NCI-H524 treated with DMSO at 0.1 percent for 48 hours (cell line): ENCODE results near the gene ZSWIM2.
"Not testable (repeated sequence)": the region's sequence is repeated elsewhere in the genome, so short reads cannot be mapped to it uniquely, and the experiment has no call there.

Source experiments
- DNase-seq: peaks from one replicate; lab custom pipeline; 2025; lab: John Stamatoyannopoulos, UW

The ZSWIM2 gene, protein sequence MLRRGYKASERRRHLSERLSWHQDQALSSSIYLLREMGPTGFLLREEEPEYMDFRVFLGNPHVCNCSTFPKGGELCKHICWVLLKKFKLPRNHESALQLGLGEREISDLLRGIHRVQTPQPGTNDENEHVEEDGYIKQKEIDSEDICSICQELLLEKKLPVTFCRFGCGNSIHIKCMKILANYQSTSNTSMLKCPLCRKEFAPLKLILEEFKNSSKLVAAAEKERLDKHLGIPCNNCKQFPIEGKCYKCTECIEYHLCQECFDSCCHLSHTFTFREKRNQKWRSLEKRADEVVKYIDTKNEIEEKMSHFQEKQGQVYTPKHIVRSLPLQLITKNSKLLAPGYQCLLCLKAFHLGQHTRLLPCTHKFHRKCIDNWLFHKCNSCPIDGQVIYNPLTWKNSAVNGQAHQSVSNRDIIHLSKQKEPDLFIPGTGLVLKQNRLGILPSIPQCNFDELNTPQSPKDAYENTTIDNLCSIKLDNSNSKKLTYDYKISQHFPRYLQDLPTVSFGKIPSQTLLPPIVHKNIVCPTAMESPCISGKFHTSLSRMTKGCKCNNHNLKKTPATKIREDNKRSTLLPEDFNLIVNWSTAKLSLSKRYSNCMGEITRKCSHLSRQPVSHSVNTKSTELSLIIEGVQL

GRCh38 chr2:186848873-186849578 is at the start of gene ZSWIM2:
Gene ZSWIM2, minus strand, starts transcription at chr2:186849170. Its CDS starts 40 bp downstream, at chr2:186849130.
- DNase-seq: peak; percentile 90

- DNase-seq: not testable (repeated sequence)
Measured at GRCh38 chr2:186896220-186896619, 47.2 kb upstream of the ZSWIM2 start.

GRCh38 chr2:186895451-186895850 is 46.5 kb upstream of the ZSWIM2 start:
- no peak for DNase-seq

GRCh38 chr2:186894478-186894877 is 45.5 kb upstream of the ZSWIM2 start:
- no peak for DNase-seq

DNA sequence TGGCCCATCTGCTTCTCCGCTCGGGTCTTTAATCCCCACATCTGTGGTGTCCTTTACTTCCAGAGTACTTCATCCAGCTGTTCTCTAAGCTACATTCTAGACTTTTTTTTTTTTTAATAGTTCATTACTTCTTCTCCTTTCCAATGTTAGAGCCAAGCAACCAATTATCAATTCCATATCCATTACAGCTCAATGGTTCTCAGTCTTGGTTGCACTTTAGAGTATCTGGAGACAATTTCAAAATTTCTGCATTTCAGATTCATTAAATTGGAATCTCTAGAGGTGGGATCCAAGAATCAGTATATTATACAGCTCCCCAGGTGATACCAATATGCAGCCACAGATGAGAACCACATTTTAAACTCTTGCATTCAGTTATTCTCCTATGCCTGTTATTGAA is 43.9 kb upstream of the ZSWIM2 start:
- DNase-seq: peak; percentile 8

GRCh38 chr2:186891185-186891621 is 42.2 kb upstream of the ZSWIM2 start:
- DNase-seq: no peak

- no peak for DNase-seq
Measured at GRCh38 chr2:186889101-186889879, 40.3 kb upstream of the ZSWIM2 start.

DNA sequence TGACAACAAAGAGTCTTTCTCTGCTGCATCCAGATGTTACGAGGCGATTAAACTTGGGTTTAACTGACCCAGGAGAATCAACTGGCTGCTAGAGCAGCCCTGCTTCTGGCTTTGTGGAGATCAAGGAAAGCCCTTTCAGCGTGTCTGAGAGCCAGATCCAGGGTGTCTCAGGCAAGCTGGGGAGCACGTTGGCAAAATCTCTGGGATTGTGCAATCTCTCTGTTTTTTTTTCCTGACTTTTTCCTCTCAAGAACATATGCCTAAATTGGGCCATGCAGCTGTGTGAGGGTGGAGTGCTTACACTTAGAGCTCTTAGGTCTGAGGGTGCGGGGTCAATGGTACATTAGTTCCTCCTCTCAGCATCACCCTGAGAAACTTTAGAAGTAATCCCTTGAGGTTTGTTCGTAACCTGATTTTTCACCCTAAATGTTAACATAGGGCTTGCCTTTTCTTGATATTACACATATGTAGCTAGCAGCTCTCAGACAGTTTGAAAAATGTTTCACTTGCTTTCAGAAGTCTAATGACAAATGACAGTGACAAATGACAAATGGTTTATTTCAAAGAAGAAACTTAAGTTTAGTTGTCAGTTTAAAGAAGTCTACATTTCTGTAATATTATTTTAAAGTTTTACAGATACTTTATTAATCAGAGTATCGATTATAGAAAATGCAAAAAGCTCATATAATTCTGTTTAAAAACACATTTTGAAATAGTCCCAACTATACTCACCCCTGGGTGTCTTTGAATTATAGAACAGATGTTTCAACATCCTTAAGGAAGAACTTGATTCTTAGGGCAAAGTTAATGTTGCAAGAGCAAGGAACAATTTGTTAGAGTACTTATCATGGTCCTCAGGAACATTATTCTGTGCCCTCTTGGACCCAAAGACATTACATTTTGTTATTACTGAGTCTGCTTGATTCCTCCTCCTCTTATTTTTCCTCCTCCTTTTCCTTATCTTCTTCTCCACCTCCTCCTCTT is 38.4 kb upstream of the ZSWIM2 start:
- DNase-seq: no peak

DNA sequence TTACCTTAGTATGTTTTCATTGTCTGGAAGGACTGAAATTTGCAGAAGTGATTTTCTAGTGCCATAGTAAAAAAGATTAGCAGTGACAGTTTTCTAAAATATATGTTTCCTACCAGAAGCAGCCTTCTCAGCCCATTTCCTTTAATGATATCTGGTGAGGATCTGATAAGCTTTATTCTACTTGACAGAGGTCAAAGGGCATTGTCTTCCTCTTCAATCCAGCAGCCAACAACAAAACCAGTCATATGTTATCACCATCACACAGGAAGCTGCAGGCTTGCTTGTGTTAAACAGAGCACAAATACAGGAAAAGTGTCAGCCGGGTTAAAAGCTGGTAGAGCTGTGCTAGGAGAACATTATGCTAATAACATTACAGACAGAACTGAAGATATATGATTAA is 35.6 kb upstream of the ZSWIM2 start:
- no peak for DNase-seq

GRCh38 chr2:186883666-186884065 is 34.7 kb upstream of the ZSWIM2 start:
- DNase-seq: no peak

- DNase-seq: no peak
Measured at GRCh38 chr2:186882511-186883071, 33.6 kb upstream of the ZSWIM2 start.

DNA sequence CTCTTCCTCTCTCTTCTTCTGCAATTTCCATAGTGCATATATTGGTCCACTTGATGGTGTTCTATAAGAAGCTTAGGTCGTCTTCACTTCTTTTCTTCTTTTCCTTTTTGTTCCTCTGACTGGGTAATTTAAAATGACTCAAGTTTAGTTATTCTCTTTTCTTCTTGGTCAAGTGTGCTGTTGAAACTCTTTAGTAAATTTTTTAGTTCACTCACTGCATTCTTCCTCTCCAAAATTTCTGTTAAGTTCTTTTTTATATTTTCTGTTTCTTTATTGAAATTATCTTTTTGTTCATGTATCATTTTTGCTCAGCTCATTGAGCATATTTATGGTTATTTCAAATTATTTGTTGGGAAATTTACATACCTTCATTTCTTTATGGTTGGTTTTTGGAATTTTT is 32.7 kb upstream of the ZSWIM2 start:
- DNase-seq: no peak

DNA sequence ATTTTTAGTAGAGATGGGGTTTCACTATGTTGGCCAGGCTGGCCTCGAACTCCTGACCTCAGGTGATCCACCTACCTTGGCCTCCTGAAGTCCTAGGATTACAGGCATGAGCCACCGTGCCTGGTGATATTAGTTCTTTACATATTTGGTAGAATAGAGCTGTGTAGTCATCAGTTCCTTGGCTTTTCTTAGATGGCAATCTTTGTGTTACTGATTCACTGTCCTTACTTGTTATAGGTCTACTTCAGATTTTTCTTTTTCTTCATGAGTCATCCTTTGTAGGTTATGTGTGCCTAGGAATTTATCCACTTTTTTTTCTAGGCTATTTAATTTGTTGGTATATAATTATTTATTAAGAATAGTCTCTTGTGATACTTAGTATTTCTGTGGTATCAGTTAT is 30.3 kb upstream of the ZSWIM2 start:
- DNase-seq: no peak

GRCh38 chr2:186874713-186875112 is 25.7 kb upstream of the ZSWIM2 start:
- DNase-seq: no peak

- DNase-seq: no peak
Measured at GRCh38 chr2:186871881-186872280, 22.9 kb upstream of the ZSWIM2 start.

DNA sequence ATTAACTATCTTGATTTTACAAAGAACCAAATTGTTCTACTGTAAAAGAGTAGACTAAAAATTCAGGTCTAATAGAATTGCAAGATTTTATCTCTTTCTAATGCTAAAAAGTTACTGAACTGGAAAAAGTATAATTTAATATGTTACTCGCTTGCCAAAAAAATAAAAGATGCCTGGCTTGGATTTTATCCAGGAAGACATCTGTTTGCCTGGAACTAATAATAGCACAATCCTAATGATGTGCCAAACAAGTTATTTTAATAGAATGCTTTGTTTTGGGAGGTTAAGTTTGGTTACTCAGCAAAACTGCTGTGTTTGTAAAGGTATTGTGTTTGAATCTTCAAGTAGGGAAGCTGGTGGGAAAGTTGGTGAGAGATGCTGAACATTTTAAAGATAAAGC is 19.4 kb upstream of the ZSWIM2 start:
- no peak for DNase-seq

GRCh38 chr2:186862869-186863709 is 14.1 kb upstream of the ZSWIM2 start:
- DNase-seq: peak; percentile 73

GRCh38 chr2:186855216-186855615 is 6.2 kb upstream of the ZSWIM2 start:
- DNase-seq: no peak

- DNase-seq: no peak
Measured at GRCh38 chr2:186853951-186854350, 5.0 kb upstream of the ZSWIM2 start.

GRCh38 chr2:186852508-186852907 is 3.5 kb upstream of the ZSWIM2 start:
- no peak for DNase-seq
